Common myeloid progenitor, CD34-positive (primary cell): ENCODE data around the gene VGF.

ENCODE experiments used
- CTCF ChIA-PET: fragments of 350-600 bp; sonication (Branson Sonifier 250); formaldehyde crosslinking; loops from one replicate; lab custom pipeline; 2021; ENCODE audit warnings: antibody characterized with exemption; lab: Charles Lee
- POLR2A ChIA-PET: fragments of 350-600 bp; sonication (Branson Sonifier 250); formaldehyde crosslinking; loops from one replicate; lab custom pipeline; 2021; ENCODE audit warnings: antibody characterized with exemption; lab: Charles Lee
- DNase-seq, 3 donors: peaks; one replicate each; pipeline versions ENCODE4 v3.0.0 to v3.0.0-alpha.2; 2013
- H3K27ac ChIP-seq, 2 experiments: 1 replicate in 1 of 2; 2 replicates in 1 of 2; pipeline ENCODE4 v1.7.0; 2013; ENCODE audit warnings: inconsistent platforms in 2 of 2, low read length in 2 of 2, mild to moderate bottlenecking in 2 of 2, low read depth in 1 of 2, moderate library complexity in 1 of 2; ENCODE audit not compliant: severe bottlenecking in 2 of 2, insufficient read depth in 1 of 2, poor library complexity in 1 of 2
- H3K27me3 ChIP-seq, 5 experiments: replicated peaks in 2 of 5; 1 replicate in 3 of 5; 2 replicates in 2 of 5; pipeline versions ENCODE4 v1.6.1 to v1.7.0; 2013; ENCODE audit warnings: low read length in 4 of 5, mild to moderate bottlenecking in 2 of 5, moderate library complexity in 2 of 5, inconsistent platforms in 1 of 5; ENCODE audit not compliant: insufficient read depth in 5 of 5, control insufficient read depth in 4 of 5
- H3K36me3 ChIP-seq, 4 experiments: 1 replicate in 2 of 4; 2 replicates in 2 of 4; pipeline versions ENCODE4 v1.6.1 to v1.7.0; 2013; ENCODE audit warnings: low read length in 3 of 4, control low read depth in 1 of 4, mild to moderate bottlenecking in 1 of 4; ENCODE audit not compliant: control insufficient read depth in 4 of 4, insufficient read depth in 4 of 4
- H3K4me1 ChIP-seq, 4 experiments: 1 replicate in 3 of 4; 2 replicates in 1 of 4; pipeline versions ENCODE4 v1.6.1 to v1.7.1; 2013; ENCODE audit warnings: low read length in 3 of 4, mild to moderate bottlenecking in 3 of 4, control low read depth in 1 of 4, inconsistent platforms in 1 of 4, moderate library complexity in 1 of 4; ENCODE audit not compliant: control insufficient read depth in 4 of 4, insufficient read depth in 4 of 4; ENCODE audit errors: control extremely low read depth in 1 of 4
- H3K4me3 ChIP-seq, 7 experiments: 1 replicate in 4 of 7; 2 replicates in 3 of 7; pipeline versions ENCODE4 v1.5.1 to v1.7.0; 2013; ENCODE audit warnings: mild to moderate bottlenecking in 7 of 7, low read length in 6 of 7, moderate library complexity in 6 of 7, inconsistent platforms in 2 of 7, low read depth in 2 of 7, control low read depth in 1 of 7; ENCODE audit not compliant: insufficient read depth in 4 of 7, control insufficient read depth in 1 of 7; ENCODE audit errors: extremely low read depth in 1 of 7
- H3K9me3 ChIP-seq, 5 experiments: 1 replicate in 4 of 5; 2 replicates in 1 of 5; pipeline versions ENCODE4 v1.6.1 to v1.7.1; 2013; ENCODE audit warnings: low read length in 4 of 5, mild to moderate bottlenecking in 2 of 5, inconsistent platforms in 1 of 5, low read depth in 1 of 5, moderate library complexity in 1 of 5; ENCODE audit not compliant: control insufficient read depth in 4 of 5, insufficient read depth in 2 of 5; ENCODE audit errors: control extremely low read depth in 1 of 5
- WGBS: methylation state at CpG from one replicate; pipeline ENCODE4 v1.1.5; 2013; ENCODE audit not compliant: insufficient coverage; 5-methylcytosine and 5-hydroxymethylcytosine counted together

The VGF gene

GRCh38 chr7:101140746-101141382 is 24.5 kb downstream of the VGF start:
- Histone ChIP-seq H3K27ac (no peak overlapping the region), H3K36me3 (peaks cover 0 to 15% (median 0%) of the 10 kb centered on the region in 4 experiments), H3K27me3 (peaks cover 0 to 10% (median 0%) of the 10 kb centered on the region in 5 experiments), H3K9me3 (no peaks in the 10 kb centered on the region), H3K4me1 (peaks cover 0 to 32% (median 23%) of the 10 kb centered on the region in 4 experiments), H3K4me3 (no peak overlapping the region)
- ChIA-PET CTCF (interaction anchor here (0.7 to 5.3 kb wide), 13 partner anchors 12 to 141 kb away, joined by 3 to 47 read pairs (median 4); partner anchors contain the start of genes SERPINE1 and VGF), POLR2A (no interaction called here)
- 95% methylated on average over 4 of the region's 4 CpGs for WGBS
- no peak for DNase-seq

GRCh38 chr7:101140339-101140699 is 25.1 kb downstream of the VGF start:
- no peak for DNase-seq
- CTCF ChIA-PET: interaction anchor here (0.7 to 5.3 kb wide), 10 partner anchors 12 to 142 kb away, joined by 3 to 47 read pairs (median 4); partner anchors contain the start of gene SERPINE1
- H3K4me1 ChIP-seq: peaks cover 0 to 35% (median 25%) of the 10 kb centered on the region in 4 experiments
- H3K36me3 ChIP-seq: peaks cover 0 to 20% (median 0%) of the 10 kb centered on the region in 4 experiments
- 33% methylated on average over 1 of the region's 3 CpGs for WGBS
- no peak overlapping the region for H3K4me3 ChIP-seq
- peaks cover 0 to 15% (median 0%) of the 10 kb centered on the region in 5 experiments for H3K27me3 ChIP-seq
- H3K9me3 ChIP-seq: no peaks in the 10 kb centered on the region
- H3K27ac ChIP-seq: no peak overlapping the region
- POLR2A ChIA-PET: no interaction called here

DNA sequence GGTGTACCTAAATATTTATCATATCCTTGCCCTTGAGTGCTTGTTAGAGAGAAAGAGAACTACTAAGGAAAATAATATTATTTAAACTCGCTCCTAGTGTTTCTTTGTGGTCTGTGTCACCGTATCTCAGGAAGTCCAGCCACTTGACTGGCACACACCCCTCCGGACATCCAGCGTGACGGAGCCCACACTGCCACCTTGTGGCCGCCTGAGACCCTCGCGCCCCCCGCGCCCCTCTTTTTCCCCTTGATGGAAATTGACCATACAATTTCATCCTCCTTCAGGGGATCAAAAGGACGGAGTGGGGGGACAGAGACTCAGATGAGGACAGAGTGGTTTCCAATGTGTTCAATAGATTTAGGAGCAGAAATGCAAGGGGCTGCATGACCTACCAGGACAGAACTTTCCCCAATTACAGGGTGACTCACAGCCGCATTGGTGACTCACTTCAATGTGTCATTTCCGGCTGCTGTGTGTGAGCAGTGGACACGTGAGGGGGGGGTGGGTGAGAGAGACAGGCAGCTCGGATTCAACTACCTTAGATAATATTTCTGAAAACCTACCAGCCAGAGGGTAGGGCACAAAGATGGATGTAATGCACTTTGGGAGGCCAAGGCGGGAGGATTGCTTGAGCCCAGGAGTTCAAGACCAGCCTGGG is 27.0 kb downstream of the VGF start:
- ChIA-PET POLR2A (interaction anchor here (0.5 to 1.9 kb wide), 5 partner anchors 11 to 53 kb away, joined by 3 to 6 read pairs (median 4); partner anchors contain the start of genes SERPINE1 and TRIM56), CTCF (interaction anchor here (0.6 to 2.8 kb wide), 12 partner anchors 10 to 1616 kb away, joined by 3 to 10 read pairs (median 4); partner anchors contain the start of gene SERPINE1)
- DNase-seq: peak; percentile 98 to 99 (median 99)
- peak overlapping the region; percentile 61 to 84 for H3K27ac ChIP-seq
- peaks cover 0 to 44% (median 21%) of the 10 kb centered on the region in 4 experiments for H3K4me1 ChIP-seq
- 0% methylated on average over 7 of the region's 16 CpGs for WGBS
- H3K27me3 ChIP-seq: peaks cover 0 to 15% (median 2%) of the 10 kb centered on the region in 5 experiments
- H3K36me3 ChIP-seq: peaks cover 0 to 27% (median 1%) of the 10 kb centered on the region in 4 experiments
- no peaks in the 10 kb centered on the region for H3K9me3 ChIP-seq
- peak overlapping the region in 4 of 7 experiments; percentile 26 to 69 (median 55) for H3K4me3 ChIP-seq

DNA sequence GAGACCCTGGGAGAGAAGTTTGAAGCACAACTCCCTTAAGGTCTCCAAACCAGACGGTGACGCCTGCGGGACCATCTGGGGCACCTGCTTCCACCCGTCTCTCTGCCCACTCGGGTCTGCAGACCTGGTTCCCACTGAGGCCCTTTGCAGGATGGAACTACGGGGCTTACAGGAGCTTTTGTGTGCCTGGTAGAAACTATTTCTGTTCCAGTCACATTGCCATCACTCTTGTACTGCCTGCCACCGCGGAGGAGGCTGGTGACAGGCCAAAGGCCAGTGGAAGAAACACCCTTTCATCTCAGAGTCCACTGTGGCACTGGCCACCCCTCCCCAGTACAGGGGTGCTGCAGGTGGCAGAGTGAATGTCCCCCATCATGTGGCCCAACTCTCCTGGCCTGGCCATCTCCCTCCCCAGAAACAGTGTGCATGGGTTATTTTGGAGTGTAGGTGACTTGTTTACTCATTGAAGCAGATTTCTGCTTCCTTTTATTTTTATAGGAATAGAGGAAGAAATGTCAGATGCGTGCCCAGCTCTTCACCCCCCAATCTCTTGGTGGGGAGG is 27.6 kb downstream of the VGF start:
- Histone ChIP-seq H3K27me3 (peaks cover 0 to 15% (median 2%) of the 10 kb centered on the region in 5 experiments), H3K4me3 (peak overlapping the region in 3 of 7 experiments; percentile 26 to 69 (median 63)), H3K36me3 (peaks cover 0 to 30% (median 1%) of the 10 kb centered on the region in 4 experiments), H3K9me3 (no peaks in the 10 kb centered on the region), H3K4me1 (peaks cover 0 to 44% (median 21%) of the 10 kb centered on the region in 4 experiments), H3K27ac (peak overlapping the region; percentile 61 to 84)
- 100% methylated on average over 4 of the region's 9 CpGs for WGBS
- CTCF ChIA-PET: interaction anchor here (0.8 to 2.8 kb wide), 13 partner anchors 9 to 145 kb away, joined by 3 to 10 read pairs (median 4); partner anchors contain the start of genes SERPINE1 and TRIM56
- no peak for DNase-seq
- POLR2A ChIA-PET: interaction anchor here (0.6 to 1.9 kb wide), 4 partner anchors 11 to 52 kb away, joined by 3 to 6 read pairs (median 4); partner anchors contain the start of genes SERPINE1 and TRIM56

GRCh38 chr7:101134399-101134980 is 30.9 kb downstream of the VGF start:
- Histone ChIP-seq H3K9me3 (no peaks in the 10 kb centered on the region), H3K36me3 (peaks cover 0 to 46% (median 3%) of the 10 kb centered on the region in 4 experiments), H3K4me3 (no peak overlapping the region), H3K27ac (no peak overlapping the region), H3K27me3 (peaks cover 0 to 15% (median 2%) of the 10 kb centered on the region in 5 experiments), H3K4me1 (peaks cover 0 to 36% (median 19%) of the 10 kb centered on the region in 4 experiments)
- DNase-seq: peak in 1 of 3 donors; percentile 48
- WGBS: no CpG with 5 or more reads among the region's 6 CpGs
- POLR2A ChIA-PET: no interaction called here
- CTCF ChIA-PET: interaction anchor here (0.8 to 3.0 kb wide), 4 partner anchors 9 to 148 kb away, joined by 3 to 16 read pairs (median 4); no protein-coding TSS in a partner anchor

DNA sequence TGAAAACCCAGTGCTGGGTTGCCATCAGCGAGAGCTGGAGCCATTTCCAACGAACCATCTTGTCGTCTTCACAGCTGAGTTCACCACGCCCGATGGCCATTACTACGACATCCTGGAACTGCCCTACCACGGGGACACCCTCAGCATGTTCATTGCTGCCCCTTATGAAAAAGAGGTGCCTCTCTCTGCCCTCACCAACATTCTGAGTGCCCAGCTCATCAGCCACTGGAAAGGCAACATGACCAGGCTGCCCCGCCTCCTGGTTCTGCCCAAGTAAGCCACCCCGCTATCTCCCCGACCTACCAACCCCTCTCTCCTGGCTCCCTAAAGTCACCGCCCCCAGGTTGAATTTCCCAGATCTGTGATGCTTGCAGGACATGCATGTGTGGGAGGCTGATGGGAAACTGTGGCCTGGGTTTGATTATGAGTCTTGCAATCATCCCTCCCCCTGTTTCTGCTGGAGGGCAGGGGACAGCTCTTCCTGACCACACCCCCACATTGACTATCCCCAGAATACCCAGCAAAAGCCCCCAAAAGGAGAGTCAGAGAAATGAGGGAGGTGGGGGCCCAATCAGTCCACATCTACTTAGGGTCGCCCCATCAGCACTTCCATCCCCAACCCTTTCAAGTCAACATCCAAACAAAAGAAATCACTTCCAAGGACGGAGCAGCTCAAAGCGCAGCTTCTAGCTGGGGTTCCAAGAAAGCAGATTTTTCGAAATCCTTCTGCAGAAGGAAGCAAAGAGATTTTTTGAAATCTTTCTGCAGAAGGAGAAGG is 31.6 kb downstream of the VGF start:
- POLR2A ChIA-PET: no interaction called here
- H3K27me3 ChIP-seq: peaks cover 0 to 15% (median 2%) of the 10 kb centered on the region in 5 experiments
- CTCF ChIA-PET: interaction anchor here (0.6 to 3.0 kb wide), 5 partner anchors 8 to 149 kb away, joined by 3 to 16 read pairs (median 3); no protein-coding TSS in a partner anchor
- no peak overlapping the region for H3K4me3 ChIP-seq
- 90% methylated on average over 10 of the region's 15 CpGs for WGBS
- H3K4me1 ChIP-seq: peaks cover 0 to 31% (median 16%) of the 10 kb centered on the region in 4 experiments
- peaks cover 0 to 46% (median 3%) of the 10 kb centered on the region in 4 experiments for H3K36me3 ChIP-seq
- no peaks in the 10 kb centered on the region for H3K9me3 ChIP-seq
- no peak for DNase-seq
- H3K27ac ChIP-seq: no peak overlapping the region
